ENCODE results near the gene ZNF513.

DNA sequence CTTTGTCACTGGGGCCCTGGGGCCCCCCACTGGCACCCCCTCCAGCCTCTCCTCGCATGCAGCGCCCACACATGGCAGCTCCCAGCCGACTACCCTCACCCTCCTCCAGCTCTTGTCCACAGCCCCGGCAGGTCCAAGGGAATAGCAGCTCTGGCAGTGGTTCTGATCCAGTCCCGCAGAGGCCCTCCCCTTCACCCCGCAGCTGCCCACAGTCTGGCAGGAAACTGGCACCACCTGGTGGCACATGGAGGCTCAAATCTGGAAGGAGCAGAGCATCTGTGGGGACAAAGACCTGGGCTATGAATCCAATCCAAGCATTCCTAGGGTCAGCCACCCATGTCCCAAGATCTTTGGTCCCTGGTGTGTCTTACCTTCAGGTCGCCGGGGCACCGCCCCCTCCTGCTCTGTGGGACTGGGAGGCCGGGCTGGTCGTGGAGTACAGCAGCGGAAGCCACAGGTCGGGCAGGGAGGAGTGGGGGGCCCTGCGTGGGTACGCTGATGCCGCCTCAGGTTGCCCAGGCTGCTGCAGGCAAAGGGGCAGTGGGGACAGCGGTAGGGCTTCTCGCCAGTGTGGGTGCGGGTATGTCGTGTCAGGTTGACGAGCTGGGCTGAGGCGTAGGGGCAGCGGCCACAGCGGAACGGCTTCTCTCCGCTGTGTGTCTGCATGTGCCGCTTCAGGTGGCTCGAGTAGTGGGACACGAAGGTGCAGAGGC is 2.3 kb downstream of the ZNF513 start:
- TF ChIP-seq, protein P1, sequence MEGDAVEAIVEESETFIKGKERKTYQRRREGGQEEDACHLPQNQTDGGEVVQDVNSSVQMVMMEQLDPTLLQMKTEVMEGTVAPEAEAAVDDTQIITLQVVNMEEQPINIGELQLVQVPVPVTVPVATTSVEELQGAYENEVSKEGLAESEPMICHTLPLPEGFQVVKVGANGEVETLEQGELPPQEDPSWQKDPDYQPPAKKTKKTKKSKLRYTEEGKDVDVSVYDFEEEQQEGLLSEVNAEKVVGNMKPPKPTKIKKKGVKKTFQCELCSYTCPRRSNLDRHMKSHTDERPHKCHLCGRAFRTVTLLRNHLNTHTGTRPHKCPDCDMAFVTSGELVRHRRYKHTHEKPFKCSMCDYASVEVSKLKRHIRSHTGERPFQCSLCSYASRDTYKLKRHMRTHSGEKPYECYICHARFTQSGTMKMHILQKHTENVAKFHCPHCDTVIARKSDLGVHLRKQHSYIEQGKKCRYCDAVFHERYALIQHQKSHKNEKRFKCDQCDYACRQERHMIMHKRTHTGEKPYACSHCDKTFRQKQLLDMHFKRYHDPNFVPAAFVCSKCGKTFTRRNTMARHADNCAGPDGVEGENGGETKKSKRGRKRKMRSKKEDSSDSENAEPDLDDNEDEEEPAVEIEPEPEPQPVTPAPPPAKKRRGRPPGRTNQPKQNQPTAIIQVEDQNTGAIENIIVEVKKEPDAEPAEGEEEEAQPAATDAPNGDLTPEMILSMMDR (IDR thresholded peaks at IDR 0.05; ENCODE audit: low read depth, low read length): peak; percentile 32
- no peak for TF ChIP-seq POLR2A (IDR thresholded peaks at IDR 0.05; ENCODE audit: extremely low read depth, insufficient read length)

Measured in NB4 (cell line).